HG02798 (cell line): ENCODE results near the gene KIF1A.
"Not testable (repeated sequence)": the region's sequence is repeated elsewhere in the genome, so short reads cannot be mapped to it uniquely, and the experiment has no call there.

ENCODE experiments used
- ATAC-seq: cut with Tn5 transposase; IDR thresholded peaks from one replicate; pipeline ENCODE4 v1.9.1; 2021; ENCODE audit warnings: mild to moderate bottlenecking; ENCODE audit not compliant: unreplicated experiment, poor library complexity

Gene KIF1A

GRCh38 chr2:240691631-240692420, 128.2 kb downstream of the KIF1A start, which contains the start of gene AQP12A:
TSS of gene AQP12A (plus strand) at chr2:240691866. CDS start at chr2:240691914, 48 bp downstream.
- not testable (repeated sequence) for ATAC-seq

DNA sequence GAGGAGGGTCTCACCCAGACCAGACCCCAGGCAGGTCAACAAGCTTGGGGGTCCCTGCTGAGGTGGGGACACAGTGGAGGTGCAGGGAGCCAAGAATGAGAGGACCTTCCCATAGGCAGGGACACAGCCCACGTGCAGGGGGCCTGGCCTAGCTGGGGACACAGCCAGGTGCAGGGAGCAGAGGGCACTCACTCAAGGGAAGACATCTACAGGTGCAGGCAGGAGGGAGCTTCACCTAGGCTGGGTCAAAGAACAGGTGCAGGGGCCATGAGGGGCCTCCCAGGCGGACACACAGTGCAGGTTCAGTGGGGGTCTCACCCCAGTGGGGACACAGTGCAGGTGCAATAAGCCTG, 129.0 kb downstream of the KIF1A start:
- not testable (repeated sequence) for ATAC-seq

- ATAC-seq = not testable (repeated sequence)
These were observed 129.5 kb downstream of the KIF1A start for GRCh38 chr2:240690421-240691074.

- no peak for ATAC-seq
These were observed 130.0 kb downstream of the KIF1A start for GRCh38 chr2:240689975-240690374.

DNA sequence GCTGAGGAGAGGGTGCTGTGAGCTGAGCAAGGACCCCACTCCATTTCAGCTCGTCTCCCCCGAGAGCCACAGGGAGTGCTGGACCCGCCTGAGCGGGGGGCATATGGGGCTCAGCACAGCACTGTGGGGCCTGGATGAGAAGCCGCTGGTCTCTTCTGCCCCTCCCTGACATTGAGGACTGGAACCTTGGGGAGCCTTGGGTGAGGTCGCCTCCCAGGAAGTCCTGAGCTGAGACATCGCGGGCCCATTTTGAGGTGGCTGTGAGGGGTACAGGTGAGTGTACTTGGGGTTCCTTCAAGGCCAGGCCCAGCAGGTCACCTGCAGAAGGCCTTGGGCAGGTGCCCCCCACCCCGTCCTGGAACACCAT, 131.5 kb downstream of the KIF1A start:
- no peak for ATAC-seq

DNA sequence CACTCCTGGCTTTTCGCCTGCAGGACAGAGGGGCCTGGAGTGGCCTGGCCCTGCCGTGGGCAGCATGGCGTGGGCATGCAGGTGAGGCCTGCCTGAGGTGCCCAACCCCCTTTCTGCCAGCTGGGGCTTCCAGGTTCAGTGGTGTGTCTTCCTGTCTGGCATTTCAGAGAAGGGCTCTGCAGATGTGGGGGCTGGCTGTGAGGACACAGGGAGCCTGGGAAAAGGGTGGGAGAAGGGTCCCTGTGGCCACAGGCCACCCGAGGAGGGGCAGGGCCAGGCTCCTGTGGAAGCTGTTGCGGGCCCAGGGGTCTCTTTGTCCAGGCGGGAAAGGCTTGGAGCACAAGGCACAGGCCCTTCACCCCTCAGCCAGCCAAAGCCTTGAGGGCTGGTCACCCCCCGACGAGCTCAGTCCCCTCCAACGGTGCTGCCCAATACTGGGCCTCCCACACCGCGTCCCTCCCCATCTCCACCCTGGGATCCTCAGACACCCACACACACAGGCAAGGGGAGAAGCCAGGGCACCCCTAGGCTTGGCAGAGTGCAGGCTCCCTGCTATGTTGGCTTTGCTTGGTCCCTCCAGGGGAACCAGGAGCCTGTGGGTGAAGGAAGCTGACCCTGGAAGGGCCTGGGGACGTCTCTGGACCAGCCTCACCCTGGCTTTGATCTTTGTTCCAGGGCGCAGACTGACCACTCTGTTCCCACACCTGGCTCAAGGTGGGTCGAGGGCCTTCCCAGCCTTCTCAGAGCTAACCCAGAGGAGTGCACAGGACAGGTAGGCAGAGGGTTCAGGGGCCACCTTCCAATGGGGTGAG, 132.1 kb downstream of the KIF1A start:
- ATAC-seq = no peak

- no peak for ATAC-seq
These were observed 132.8 kb downstream of the KIF1A start for GRCh38 chr2:240687045-240687740.

GRCh38 chr2:240686460-240686859, 133.6 kb downstream of the KIF1A start:
- no peak for ATAC-seq

GRCh38 chr2:240685771-240686371, 134.1 kb downstream of the KIF1A start:
- no peak for ATAC-seq

DNA sequence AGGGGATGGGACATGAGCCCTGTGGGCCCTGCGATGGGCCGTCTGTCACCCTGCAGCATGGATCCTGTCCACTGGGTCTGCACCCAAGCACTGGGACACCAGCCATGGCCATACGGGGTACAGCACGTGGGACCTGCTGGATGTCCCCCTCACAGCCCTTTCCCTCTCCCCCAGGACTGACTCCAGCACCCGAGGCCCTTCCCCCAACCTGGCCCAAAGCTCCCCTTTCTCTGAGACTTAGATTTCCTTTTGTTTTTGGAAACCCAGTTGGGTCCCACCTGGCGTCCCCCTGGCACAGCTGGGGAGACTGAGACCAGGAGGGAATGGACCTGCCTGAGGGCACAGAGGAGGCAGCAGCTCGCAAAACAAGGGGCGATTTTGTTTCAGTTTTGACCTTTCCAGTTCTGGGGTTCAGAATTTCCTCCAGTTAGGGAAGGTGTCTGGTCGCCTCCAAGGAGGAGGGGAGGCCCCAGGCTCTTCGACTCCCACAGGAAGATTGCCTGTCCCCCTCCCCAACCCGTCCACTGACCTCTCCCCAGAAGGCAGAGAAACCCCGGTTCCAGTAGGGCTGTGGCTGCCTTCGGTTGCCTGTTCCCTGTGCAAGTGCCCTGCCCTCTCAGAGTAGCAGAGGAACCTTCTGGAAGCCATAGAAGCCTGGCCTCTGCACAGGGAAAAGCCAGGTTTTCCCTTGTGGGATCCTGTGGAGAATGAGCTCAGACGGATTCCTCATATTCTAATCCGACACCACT, 135.9 kb downstream of the KIF1A start:
- ATAC-seq = not testable (repeated sequence)

DNA sequence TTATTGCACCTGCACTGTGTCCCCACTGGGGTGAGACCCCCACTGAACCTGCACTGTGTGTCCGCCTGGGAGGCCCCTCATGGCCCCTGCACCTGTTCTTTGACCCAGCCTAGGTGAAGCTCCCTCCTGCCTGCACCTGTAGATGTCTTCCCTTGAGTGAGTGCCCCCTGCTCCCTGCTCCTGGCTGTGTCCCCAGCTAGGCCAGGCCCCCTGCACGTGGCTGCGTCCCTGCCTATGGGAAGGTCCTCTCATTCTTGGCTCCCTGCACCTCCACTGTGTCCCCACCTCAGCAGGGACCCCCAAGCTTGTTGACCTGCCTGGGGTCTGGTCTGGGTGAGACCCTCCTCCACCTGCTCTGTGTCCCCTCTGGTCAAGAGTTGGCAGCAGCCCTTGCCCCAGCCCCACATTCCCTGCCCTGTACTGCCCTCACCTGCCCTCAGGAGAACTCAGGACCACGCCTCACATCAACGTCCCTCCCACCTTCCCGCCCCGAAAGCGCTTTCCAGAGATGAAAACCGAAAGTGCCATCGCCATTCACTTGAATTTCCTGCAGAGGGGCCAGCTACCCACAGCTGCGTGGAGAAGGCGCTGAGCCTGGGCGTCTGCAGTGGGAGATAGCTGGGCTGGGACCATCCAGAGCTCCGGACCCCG, 136.6 kb downstream of the KIF1A start:
- ATAC-seq = not testable (repeated sequence)

DNA sequence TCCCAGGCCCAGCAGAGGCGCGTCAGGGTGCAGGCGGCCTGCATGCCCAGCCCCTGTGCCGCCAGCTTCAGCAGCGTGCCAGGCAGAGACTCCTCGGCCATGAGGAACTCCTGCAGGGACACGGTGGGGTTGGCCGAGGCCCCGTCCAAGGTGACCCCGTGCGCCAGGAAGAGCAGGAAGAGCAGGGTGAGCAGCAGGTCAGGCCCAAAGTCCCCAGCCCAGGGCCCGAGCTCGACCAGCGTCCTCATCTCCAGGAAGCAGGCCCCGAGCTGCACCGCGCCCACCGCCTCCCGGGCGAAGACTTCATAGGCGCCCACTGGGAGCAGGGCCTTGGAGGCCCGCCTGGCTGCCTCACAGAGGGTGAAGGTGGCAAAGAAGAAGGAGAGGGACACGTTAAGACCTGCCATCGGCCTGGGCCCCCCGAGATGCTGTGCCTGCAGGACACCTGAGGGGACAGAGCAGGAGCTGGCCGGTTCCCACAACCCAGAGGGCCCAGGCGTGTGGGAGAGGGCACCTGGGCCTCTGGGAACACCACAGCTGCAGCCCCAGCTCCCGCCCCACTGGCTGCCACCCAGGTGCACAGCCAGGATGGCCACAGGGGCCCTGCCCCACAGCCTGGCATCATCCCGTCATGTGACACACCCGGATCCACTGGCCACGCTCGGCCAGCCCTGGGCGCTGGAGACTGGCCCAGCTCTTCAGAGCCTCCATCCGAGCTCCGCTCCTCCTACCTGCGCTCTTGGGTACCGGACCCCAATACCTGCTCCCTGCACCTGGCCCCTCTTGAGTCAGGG, 137.4 kb downstream of the KIF1A start, which contains the start of gene AQP12B:
Gene AQP12B, minus strand, starts transcription at position 455 of the 794 bp plus-strand sequence. Its CDS starts 48 bp downstream, at position 407.
- ATAC-seq = not testable (repeated sequence)

GRCh38 chr2:240680185-240680584, 139.8 kb downstream of the KIF1A start:
- ATAC-seq = not testable (repeated sequence)

- ATAC-seq = not testable (repeated sequence)
These were observed 141.1 kb downstream of the KIF1A start for GRCh38 chr2:240678909-240679308.

GRCh38 chr2:240678043-240678442, 142.0 kb downstream of the KIF1A start:
- not testable (repeated sequence) for ATAC-seq

DNA sequence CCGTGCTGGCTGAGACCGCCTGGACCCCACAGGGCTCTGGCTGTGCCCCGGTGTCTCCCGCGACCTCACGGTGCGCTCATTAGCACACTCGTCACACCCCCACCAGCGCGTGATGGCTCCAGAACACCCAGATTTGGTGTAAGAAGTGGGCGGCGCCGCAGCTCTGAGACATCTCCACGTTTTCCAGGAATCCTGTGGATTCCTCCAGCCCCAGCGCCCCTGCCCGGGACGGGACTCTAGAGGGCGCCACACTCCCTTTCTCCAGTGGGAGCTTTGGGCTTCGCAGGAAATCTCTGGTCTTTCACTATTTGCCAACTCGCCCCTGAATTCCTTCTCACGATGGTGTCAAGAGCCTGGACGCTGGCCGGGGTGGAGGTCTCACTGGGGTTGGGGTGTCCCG, 144.7 kb downstream of the KIF1A start:
- ATAC-seq = not testable (repeated sequence)

DNA sequence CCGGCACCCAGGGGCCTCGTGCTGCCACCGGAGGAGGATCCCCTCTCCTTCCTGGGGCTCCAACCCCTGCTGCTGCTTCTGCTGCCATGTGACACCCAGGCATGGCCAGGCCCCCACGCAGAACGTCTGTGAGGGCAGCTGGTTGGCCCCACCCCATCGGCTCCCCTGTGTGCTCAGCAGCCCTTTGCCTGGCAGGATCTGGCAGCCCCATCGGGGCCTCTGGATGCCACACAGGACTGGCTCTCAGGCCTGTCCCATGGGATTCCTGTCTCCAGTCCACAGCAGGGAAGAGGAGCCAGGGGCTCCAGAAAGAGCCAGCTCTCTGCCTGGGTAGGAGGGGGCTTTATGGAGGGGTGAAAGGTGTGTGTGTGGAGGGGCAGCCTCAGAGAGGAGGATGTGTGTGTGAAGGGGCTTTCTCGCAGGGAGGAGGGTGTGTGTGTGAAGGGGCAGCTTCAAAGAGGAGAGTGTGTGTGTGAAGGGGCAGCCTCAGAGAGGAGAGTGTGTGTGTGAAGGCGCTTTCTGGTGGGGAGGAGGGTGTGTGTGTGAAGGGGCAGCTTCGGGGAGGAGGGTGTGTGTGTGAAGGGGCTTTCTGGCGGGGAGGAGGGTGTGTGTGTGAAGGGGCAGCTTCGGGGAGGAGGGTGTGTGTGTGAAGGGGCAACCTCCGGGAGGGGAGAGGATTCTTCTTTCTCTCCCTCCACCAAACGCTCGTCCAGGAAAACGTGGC, 145.4 kb downstream of the KIF1A start:
- ATAC-seq = not testable (repeated sequence)
